Thyroid gland (tissue), 4 donors: ENCODE results near the gene EFNA5.

Source experiments
- POLR2A ChIP-seq, 2 donors: fragments of 450-650 bp; IDR thresholded peaks; one replicate each; pipeline ENCODE4 v1.6.1; 2017; ENCODE audit warnings: antibody characterized with exemption in 2 of 2, mild to moderate bottlenecking in 2 of 2, moderate library complexity in 1 of 2
- TF ChIP-seq, protein P1 (sequence below), 6 experiments: fragments of 200-600 bp in 3 of 6; fragments of 450-650 bp in 3 of 6; sonication (generic) in 3 of 6; IDR thresholded peaks; one replicate each; pipeline ENCODE4 v1.5.1; 2016 to 2019; ENCODE audit warnings: antibody characterized with exemption in 6 of 6, mild to moderate bottlenecking in 2 of 6, inconsistent platforms in 1 of 6, moderate library complexity in 1 of 6

DNA sequence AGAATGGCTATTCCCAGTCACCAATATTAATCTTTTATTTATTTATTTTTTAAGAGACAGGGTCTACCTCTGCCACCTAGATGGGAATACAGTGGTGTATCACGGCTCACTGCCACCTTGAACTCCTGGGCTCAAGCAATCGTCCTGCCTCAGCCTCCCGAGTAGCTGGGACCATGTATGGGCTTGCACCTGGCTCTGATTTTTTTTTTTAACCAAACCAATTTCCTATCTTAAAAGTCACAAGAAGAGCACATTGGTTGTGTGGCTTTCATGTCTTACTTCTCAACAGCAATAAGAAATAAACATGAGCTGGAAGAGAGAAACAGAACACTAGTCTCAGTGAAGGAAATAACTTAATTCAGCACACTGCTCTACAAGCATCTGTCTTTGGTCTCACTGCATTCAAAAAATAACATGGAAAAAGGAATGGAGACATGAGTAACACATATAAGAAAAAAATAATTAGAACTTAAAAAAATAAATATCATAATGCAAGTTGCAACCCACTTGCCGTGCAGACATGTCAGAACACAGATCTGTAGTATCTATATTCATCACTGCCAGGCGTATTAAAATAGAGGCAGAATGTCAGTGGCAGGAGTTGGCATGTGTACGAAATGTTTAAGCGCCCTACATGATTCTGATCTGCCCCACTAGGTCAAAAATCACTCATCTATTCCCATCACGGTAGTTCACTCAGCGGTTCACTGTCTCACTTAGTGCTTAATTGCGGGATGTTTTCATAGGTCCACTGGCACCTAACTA is 66.4 kb downstream of the EFNA5 start:
- no peak for TF ChIP-seq POLR2A (IDR thresholded peaks at IDR 0.05)
- TF ChIP-seq, protein P1, sequence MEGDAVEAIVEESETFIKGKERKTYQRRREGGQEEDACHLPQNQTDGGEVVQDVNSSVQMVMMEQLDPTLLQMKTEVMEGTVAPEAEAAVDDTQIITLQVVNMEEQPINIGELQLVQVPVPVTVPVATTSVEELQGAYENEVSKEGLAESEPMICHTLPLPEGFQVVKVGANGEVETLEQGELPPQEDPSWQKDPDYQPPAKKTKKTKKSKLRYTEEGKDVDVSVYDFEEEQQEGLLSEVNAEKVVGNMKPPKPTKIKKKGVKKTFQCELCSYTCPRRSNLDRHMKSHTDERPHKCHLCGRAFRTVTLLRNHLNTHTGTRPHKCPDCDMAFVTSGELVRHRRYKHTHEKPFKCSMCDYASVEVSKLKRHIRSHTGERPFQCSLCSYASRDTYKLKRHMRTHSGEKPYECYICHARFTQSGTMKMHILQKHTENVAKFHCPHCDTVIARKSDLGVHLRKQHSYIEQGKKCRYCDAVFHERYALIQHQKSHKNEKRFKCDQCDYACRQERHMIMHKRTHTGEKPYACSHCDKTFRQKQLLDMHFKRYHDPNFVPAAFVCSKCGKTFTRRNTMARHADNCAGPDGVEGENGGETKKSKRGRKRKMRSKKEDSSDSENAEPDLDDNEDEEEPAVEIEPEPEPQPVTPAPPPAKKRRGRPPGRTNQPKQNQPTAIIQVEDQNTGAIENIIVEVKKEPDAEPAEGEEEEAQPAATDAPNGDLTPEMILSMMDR (IDR thresholded peaks at IDR 0.05): no peak
